ENCODE measurements around the gene EYS. TPM values are rescaled to one million over a fixed set of nuclear protein-coding genes. Genes with fewer than 3 reads are reported as not detected.

Gene EYS
- total RNA-seq, 1 donor from 2014 or later = not detected

- Histone ChIP-seq H3K4me3 (no peak overlapping the region), H3K27me3 (no peaks in the 10 kb centered on the region), H3K4me1 (no peaks in the 10 kb centered on the region), H3K9me3 (no peaks in the 10 kb centered on the region), H3K36me3 (no peaks in the 10 kb centered on the region), H3K27ac (no peak overlapping the region)
- DNase-seq (ENCODE audit: low spot score in 2 of 2) = no peak
- no peak for TF ChIP-seq CTCF (IDR thresholded peaks at IDR 0.05)
- intact Hi-C loops (cut with DNase I) = no loop called here
Observed at GRCh38 chr6:64258302-64258701, 1448.7 kb downstream of the EYS start.

DNA sequence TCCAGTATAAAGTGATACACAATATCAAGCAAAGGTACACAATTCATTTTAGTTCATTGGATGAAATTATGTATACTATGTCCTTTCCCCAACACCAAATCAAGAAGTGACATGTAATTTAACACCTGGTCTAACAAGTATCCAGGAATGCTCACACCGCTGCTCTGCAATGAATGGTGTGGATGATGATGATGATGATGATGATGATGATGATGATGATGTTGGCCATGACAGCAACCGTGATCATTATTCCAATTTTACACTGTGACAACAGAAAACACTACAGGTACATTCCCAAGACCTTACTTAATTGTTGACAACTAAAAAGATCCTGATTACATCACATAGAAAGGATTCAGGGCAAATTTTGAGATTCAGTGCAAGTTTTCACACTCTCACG, 1449.4 kb downstream of the EYS start:
- H3K9me3 ChIP-seq = no peaks in the 10 kb centered on the region
- no peaks in the 10 kb centered on the region for H3K4me1 ChIP-seq
- H3K27me3 ChIP-seq = no peaks in the 10 kb centered on the region
- H3K36me3 ChIP-seq = no peaks in the 10 kb centered on the region
- no peak overlapping the region for H3K27ac ChIP-seq
- no peak for DNase-seq (ENCODE audit: low spot score in 2 of 2)
- no peak overlapping the region for H3K4me3 ChIP-seq
- intact Hi-C loops (cut with DNase I) = no loop called here
- TF ChIP-seq CTCF (IDR thresholded peaks at IDR 0.05) = no peak

GRCh38 chr6:64256483-64256882, 1450.5 kb downstream of the EYS start:
- intact Hi-C loops (cut with DNase I) = no loop called here
- Histone ChIP-seq H3K36me3 (no peaks in the 10 kb centered on the region), H3K4me3 (no peak overlapping the region), H3K27me3 (no peaks in the 10 kb centered on the region), H3K4me1 (no peaks in the 10 kb centered on the region), H3K9me3 (no peaks in the 10 kb centered on the region), H3K27ac (no peak overlapping the region)
- TF ChIP-seq CTCF (IDR thresholded peaks at IDR 0.05) = no peak
- no peak for DNase-seq (ENCODE audit: low spot score in 2 of 2)

DNA sequence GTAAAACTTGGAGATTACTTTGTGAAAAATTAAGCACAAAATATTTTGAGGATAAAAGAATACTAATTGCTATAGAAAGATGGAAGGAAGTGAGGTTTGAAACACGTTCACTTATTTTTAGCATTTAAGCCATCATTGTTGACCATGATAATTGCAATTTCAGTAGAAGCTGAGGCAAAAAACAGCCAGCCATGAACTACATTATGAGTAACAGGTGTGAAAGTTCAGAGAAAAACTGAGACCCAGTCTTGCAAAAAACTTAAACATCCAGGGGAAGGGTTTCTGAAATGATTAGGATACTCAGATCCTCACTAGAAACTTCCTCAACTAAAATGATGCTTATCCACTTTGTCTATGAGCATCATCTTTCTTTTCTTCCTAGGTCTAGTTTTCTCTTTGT, 1452.0 kb downstream of the EYS start:
- no peaks in the 10 kb centered on the region for H3K4me1 ChIP-seq
- no peaks in the 10 kb centered on the region for H3K36me3 ChIP-seq
- no peak for DNase-seq (ENCODE audit: low spot score in 2 of 2)
- no peaks in the 10 kb centered on the region for H3K9me3 ChIP-seq
- no peak for TF ChIP-seq CTCF (IDR thresholded peaks at IDR 0.05)
- H3K4me3 ChIP-seq = no peak overlapping the region
- intact Hi-C loops (cut with DNase I) = no loop called here
- H3K27me3 ChIP-seq = no peaks in the 10 kb centered on the region
- no peak overlapping the region for H3K27ac ChIP-seq

DNA sequence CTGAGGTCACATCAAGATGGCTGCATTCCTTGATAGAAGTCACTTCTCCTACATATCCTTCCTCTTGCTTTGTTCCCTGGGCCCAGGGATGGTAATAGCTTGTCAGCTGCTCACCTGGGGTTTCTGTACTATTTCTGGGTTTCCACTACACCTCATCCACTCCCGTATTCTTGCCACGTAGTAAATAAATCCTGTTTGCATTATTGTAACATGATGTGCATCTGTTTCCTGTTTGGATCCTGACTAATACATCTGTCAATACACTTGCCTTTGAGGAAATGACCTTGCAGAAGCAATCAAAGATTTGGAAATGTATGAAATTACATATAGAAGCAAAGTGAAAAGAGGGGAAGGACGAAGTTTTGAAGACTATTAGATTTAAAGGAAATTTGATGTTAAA, 1452.5 kb downstream of the EYS start:
- Histone ChIP-seq H3K4me3 (no peak overlapping the region), H3K9me3 (no peaks in the 10 kb centered on the region), H3K36me3 (no peaks in the 10 kb centered on the region), H3K27ac (no peak overlapping the region), H3K4me1 (no peaks in the 10 kb centered on the region), H3K27me3 (no peaks in the 10 kb centered on the region)
- no peak for DNase-seq (ENCODE audit: low spot score in 2 of 2)
- intact Hi-C loops (cut with DNase I) = no loop called here
- TF ChIP-seq CTCF (IDR thresholded peaks at IDR 0.05) = no peak

GRCh38 chr6:64252256-64252655, 1454.8 kb downstream of the EYS start:
- intact Hi-C loops (cut with DNase I) = no loop called here
- Histone ChIP-seq H3K27me3 (no peaks in the 10 kb centered on the region), H3K9me3 (no peaks in the 10 kb centered on the region), H3K4me3 (no peak overlapping the region), H3K27ac (no peak overlapping the region), H3K4me1 (no peaks in the 10 kb centered on the region), H3K36me3 (no peaks in the 10 kb centered on the region)
- DNase-seq (ENCODE audit: low spot score in 2 of 2) = no peak
- TF ChIP-seq CTCF (IDR thresholded peaks at IDR 0.05) = no peak

All from ascending aorta (tissue), 2 donors.